ENCODE measurements around the gene TTC39B.

Gene TTC39B

GRCh38 chr9:15310107-15310850 lies 3.3 kb upstream of the TTC39B start:
- H3K4me3 ChIP-seq (ENCODE audit: low read depth, low read length): no peak overlapping the region
- CTCF ChIA-PET: interaction anchor here (0.8 kb wide), 1 partner anchor 15 kb away, joined by 5 read pairs; no protein-coding TSS in a partner anchor
- TF ChIP-seq TSHZ1 (tag by site-specific recombination; IDR thresholded peaks at IDR 0.05; ENCODE audit: borderline replicate concordance) (no peak), ZNF692 (tag by site-specific recombination; IDR thresholded peaks at IDR 0.05) (no peak), ZSCAN30 (tag by site-specific recombination; IDR thresholded peaks at IDR 0.05) (no peak), ZNF48 (tag by site-specific recombination; IDR thresholded peaks at IDR 0.05) (no peak), ZNF514 (tag by site-specific recombination; IDR thresholded peaks at IDR 0.05) (no peak), GLI4 (tag by site-specific recombination; IDR thresholded peaks at IDR 0.05) (no peak), ZNF18 (tag by site-specific recombination; IDR thresholded peaks at IDR 0.05) (no peak)
- TF ChIP-seq, protein P1, sequence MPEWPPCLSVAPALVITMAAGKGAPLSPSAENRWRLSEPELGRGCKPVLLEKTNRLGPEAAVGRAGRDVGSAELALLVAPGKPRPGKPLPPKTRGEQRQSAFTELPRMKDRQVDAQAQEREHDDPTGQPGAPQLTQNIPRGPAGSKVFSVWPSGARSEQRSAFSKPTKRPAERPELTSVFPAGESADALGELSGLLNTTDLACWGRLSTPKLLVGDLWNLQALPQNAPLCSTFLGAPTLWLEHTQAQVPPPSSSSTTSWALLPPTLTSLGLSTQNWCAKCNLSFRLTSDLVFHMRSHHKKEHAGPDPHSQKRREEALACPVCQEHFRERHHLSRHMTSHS (tag by site-specific recombination; IDR thresholded peaks at IDR 0.05): no peak
- no peaks in the 10 kb centered on the region for H3K4me1 ChIP-seq (ENCODE audit: control insufficient read depth, insufficient read depth, low read length)
- no peaks in the 10 kb centered on the region for H3K36me3 ChIP-seq (ENCODE audit: control insufficient read depth in 2 of 2, insufficient read depth in 1 of 2, low read length in 2 of 2)
- H3K9me3 ChIP-seq (ENCODE audit: control insufficient read depth, insufficient read depth, low read depth, low read length): no peaks in the 10 kb centered on the region
- no peak overlapping the region for H3K27ac ChIP-seq (ENCODE audit: extremely low read depth, low read depth, low read length)
- POLR2A ChIA-PET: no interaction called here

GRCh38 chr9:15308511-15308910 lies 1.5 kb upstream of the TTC39B start:
- Histone ChIP-seq H3K4me1 (ENCODE audit: control insufficient read depth, insufficient read depth, low read length) (no peaks in the 10 kb centered on the region), H3K27ac (ENCODE audit: extremely low read depth, low read depth, low read length) (no peak overlapping the region), H3K9me3 (ENCODE audit: control insufficient read depth, insufficient read depth, low read depth, low read length) (no peaks in the 10 kb centered on the region), H3K36me3 (ENCODE audit: control insufficient read depth in 2 of 2, insufficient read depth in 1 of 2, low read length in 2 of 2) (no peaks in the 10 kb centered on the region), H3K4me3 (ENCODE audit: low read depth, low read length) (no peak overlapping the region)
- ChIA-PET CTCF (no interaction called here), POLR2A (no interaction called here)
- TF ChIP-seq ZNF521 (tag by site-specific recombination; IDR thresholded peaks at IDR 0.05): no peak
- TF ChIP-seq ZBTB11 (tag by site-specific recombination; conservative IDR thresholded peaks at IDR 0.05; ENCODE audit: low read depth): no peak
- no peak for TF ChIP-seq GFI1B (tag by site-specific recombination; IDR thresholded peaks at IDR 0.05)
- TF ChIP-seq KLF7 (tag by site-specific recombination; IDR thresholded peaks at IDR 0.05; ENCODE audit: borderline replicate concordance): no peak
- no peak for TF ChIP-seq SCRT2 (tag by site-specific recombination; IDR thresholded peaks at IDR 0.05)
- no peak for TF ChIP-seq ZNF133 (tag by site-specific recombination; IDR thresholded peaks at IDR 0.05)
- no peak for TF ChIP-seq ZNF114 (tag by site-specific recombination; IDR thresholded peaks at IDR 0.05)
- no peak for TF ChIP-seq ZNF529 (tag by site-specific recombination; IDR thresholded peaks at IDR 0.05; ENCODE audit: insufficient replicate concordance)
- TF ChIP-seq HOXA7 (CRISPR knock-in tag; IDR thresholded peaks at IDR 0.05; ENCODE audit: borderline replicate concordance): no peak
- no peak for TF ChIP-seq INSM2 (tag by site-specific recombination; IDR thresholded peaks at IDR 0.05)
- TF ChIP-seq ZBTB8A (tag by site-specific recombination; IDR thresholded peaks at IDR 0.05): no peak
- no peak for TF ChIP-seq MEIS1 (CRISPR knock-in tag; IDR thresholded peaks at IDR 0.05; ENCODE audit: borderline replicate concordance)
- TF ChIP-seq ZNF423 (tag by site-specific recombination; IDR thresholded peaks at IDR 0.05): no peak
- TF ChIP-seq ZNF302 (tag by site-specific recombination; IDR thresholded peaks at IDR 0.05; ENCODE audit: low read depth): no peak
